GM13976 (cell line): ENCODE results near the gene CLMN.

Experiments used
- DNase-seq: peaks from one replicate; pipeline ENCODE4 v3.0.0; 2012; ENCODE audit warnings: low spot score
- CTCF ChIP-seq: IDR thresholded peaks from 2 replicates; pipeline ENCODE4 v1.5.1; 2012; ENCODE audit warnings: borderline replicate concordance, mild to moderate bottlenecking; ENCODE audit not compliant: insufficient read depth; ENCODE audit errors: extremely low read depth, missing control alignments, control extremely low read depth
- in situ Hi-C: fragments of 300-500 bp; cut with MboI; formaldehyde crosslinking; loops from one replicate; pipeline ENCODE4 v1.12.0; 2022; ENCODE audit warnings: low sequenced_read_pairs, mixed read lengths, inconsistent platforms; ENCODE audit not compliant: unreplicated experiment

The CLMN gene

GRCh38 chr14:95220663-95221231 lies 99.0 kb downstream of the CLMN start:
- no peak for TF ChIP-seq CTCF
- DNase-seq, result no peak
- in situ Hi-C loops, result no loop called here

- TF ChIP-seq CTCF, result no peak
- DNase-seq, result no peak
- in situ Hi-C loops, result no loop called here
These were observed 101.1 kb downstream of the CLMN start for GRCh38 chr14:95218472-95219193.

- no peak for TF ChIP-seq CTCF
- no peak for DNase-seq
- in situ Hi-C loops, result no loop called here
These were observed 101.7 kb downstream of the CLMN start for GRCh38 chr14:95218006-95218405.

- no peak for DNase-seq
- TF ChIP-seq CTCF, result no peak
- in situ Hi-C loops, result no loop called here
These were observed 102.3 kb downstream of the CLMN start for GRCh38 chr14:95217391-95217900.

- in situ Hi-C loops, result no loop called here
- TF ChIP-seq CTCF, result no peak
- no peak for DNase-seq
These were observed 103.7 kb downstream of the CLMN start for GRCh38 chr14:95216008-95216407.

- no peak for TF ChIP-seq CTCF
- in situ Hi-C loops, result no loop called here
- DNase-seq, result no peak
These were observed 104.5 kb downstream of the CLMN start for GRCh38 chr14:95215094-95215725.
